ENCODE measurements around the gene IGF2BP2. TPM values are rescaled to one million over a fixed set of nuclear protein-coding genes. Genes with fewer than 3 reads are reported as not detected.

The IGF2BP2 gene
- total RNA-seq, 1 donor from 2014 or later: 17.9 TPM

GRCh38 chr3:185657691-185658503, 166.9 kb downstream of the IGF2BP2 start:
- intact Hi-C loops (cut with micrococcal nuclease): no loop called here
- Histone ChIP-seq H3K27ac (replicated peaks) (peak overlapping the region; percentile 60), H3K9me3 (replicated peaks) (no peaks in the 10 kb centered on the region), H3K4me1 (peaks cover 35% of the 10 kb centered on the region), H3K4me3 (no peak overlapping the region), H3K36me3 (no peaks in the 10 kb centered on the region), H3K27me3 (ENCODE audit: low read depth) (no peaks in the 10 kb centered on the region)
- no peak for TF ChIP-seq CTCF (IDR thresholded peaks at IDR 0.05; ENCODE audit: borderline replicate concordance)
- no peak for DNase-seq

- Histone ChIP-seq H3K27me3 (ENCODE audit: low read depth) (no peaks in the 10 kb centered on the region), H3K27ac (replicated peaks) (peak overlapping the region; percentile 60), H3K9me3 (replicated peaks) (no peaks in the 10 kb centered on the region), H3K4me3 (no peak overlapping the region), H3K4me1 (peaks cover 35% of the 10 kb centered on the region), H3K36me3 (no peaks in the 10 kb centered on the region)
- no peak for DNase-seq
- no peak for TF ChIP-seq CTCF (IDR thresholded peaks at IDR 0.05; ENCODE audit: borderline replicate concordance)
- intact Hi-C loops (cut with micrococcal nuclease): no loop called here
These were observed 167.6 kb downstream of the IGF2BP2 start for GRCh38 chr3:185657211-185657610.

GRCh38 chr3:185656321-185656840, 168.5 kb downstream of the IGF2BP2 start:
- no peaks in the 10 kb centered on the region for H3K36me3 ChIP-seq
- no peak overlapping the region for H3K4me3 ChIP-seq
- TF ChIP-seq CTCF (IDR thresholded peaks at IDR 0.05; ENCODE audit: borderline replicate concordance): no peak
- intact Hi-C loops (cut with micrococcal nuclease): no loop called here
- no peaks in the 10 kb centered on the region for H3K27me3 ChIP-seq (ENCODE audit: low read depth)
- peak; percentile 51 for DNase-seq
- H3K4me1 ChIP-seq: peaks cover 35% of the 10 kb centered on the region
- no peaks in the 10 kb centered on the region for H3K9me3 ChIP-seq (replicated peaks)
- H3K27ac ChIP-seq (replicated peaks): peak overlapping the region; percentile 77

- Histone ChIP-seq H3K4me1 (peaks cover 35% of the 10 kb centered on the region), H3K4me3 (no peak overlapping the region), H3K27ac (replicated peaks) (peak overlapping the region; percentile 77), H3K9me3 (replicated peaks) (no peaks in the 10 kb centered on the region), H3K27me3 (ENCODE audit: low read depth) (no peaks in the 10 kb centered on the region), H3K36me3 (no peaks in the 10 kb centered on the region)
- no peak for DNase-seq
- no peak for TF ChIP-seq CTCF (IDR thresholded peaks at IDR 0.05; ENCODE audit: borderline replicate concordance)
- intact Hi-C loops (cut with micrococcal nuclease): no loop called here
These were observed 169.2 kb downstream of the IGF2BP2 start for GRCh38 chr3:185655426-185656320.

- intact Hi-C loops (cut with micrococcal nuclease): no loop called here
- H3K9me3 ChIP-seq (replicated peaks): no peaks in the 10 kb centered on the region
- DNase-seq: no peak
- peak overlapping the region; percentile 77 for H3K27ac ChIP-seq (replicated peaks)
- no peak overlapping the region for H3K4me3 ChIP-seq
- no peak for TF ChIP-seq CTCF (IDR thresholded peaks at IDR 0.05; ENCODE audit: borderline replicate concordance)
- no peaks in the 10 kb centered on the region for H3K36me3 ChIP-seq
- H3K27me3 ChIP-seq (ENCODE audit: low read depth): no peaks in the 10 kb centered on the region
- peaks cover 26% of the 10 kb centered on the region for H3K4me1 ChIP-seq
These were observed 170.1 kb downstream of the IGF2BP2 start for GRCh38 chr3:185654758-185655145.
